ENCODE results near the gene CYSTM1.

CYSTM1 gene

GRCh38 chr5:140239939-140240700 lies 65.1 kb downstream of the CYSTM1 start:
- peak; percentile 81 for DNase-seq

GRCh38 chr5:140240987-140241706 lies 66.2 kb downstream of the CYSTM1 start:
- DNase-seq: no peak

GRCh38 chr5:140242099-140242498 lies 67.1 kb downstream of the CYSTM1 start:
- DNase-seq: no peak

GRCh38 chr5:140242890-140243585 lies 68.0 kb downstream of the CYSTM1 start:
- no peak for DNase-seq

- no peak for DNase-seq
These were observed 68.8 kb downstream of the CYSTM1 start for GRCh38 chr5:140243706-140244250.

GRCh38 chr5:140244525-140245025 lies 69.6 kb downstream of the CYSTM1 start:
- DNase-seq: peak; percentile 89

- DNase-seq: no peak
These were observed 70.4 kb downstream of the CYSTM1 start for GRCh38 chr5:140245341-140245740.

GRCh38 chr5:140245926-140246325 lies 70.9 kb downstream of the CYSTM1 start:
- no peak for DNase-seq

GRCh38 chr5:140246378-140247122 lies 71.6 kb downstream of the CYSTM1 start:
- no peak for DNase-seq

GRCh38 chr5:140248414-140248813 lies 73.4 kb downstream of the CYSTM1 start:
- no peak for DNase-seq

- no peak for DNase-seq
These were observed 74.5 kb downstream of the CYSTM1 start for GRCh38 chr5:140249536-140249935.

GRCh38 chr5:140250386-140250785 lies 75.4 kb downstream of the CYSTM1 start:
- DNase-seq: no peak

GRCh38 chr5:140251527-140251973 lies 76.6 kb downstream of the CYSTM1 start:
- DNase-seq: peak; percentile 83

GRCh38 chr5:140252470-140253126 lies 77.6 kb downstream of the CYSTM1 start:
- DNase-seq: no peak

- DNase-seq: no peak
These were observed 79.0 kb downstream of the CYSTM1 start for GRCh38 chr5:140253985-140254384.

GRCh38 chr5:140255460-140256157 lies 80.6 kb downstream of the CYSTM1 start:
- no peak for DNase-seq

- no peak for DNase-seq
These were observed 81.7 kb downstream of the CYSTM1 start for GRCh38 chr5:140256726-140257125.

- DNase-seq: no peak
These were observed 83.0 kb downstream of the CYSTM1 start for GRCh38 chr5:140258016-140258415.

GRCh38 chr5:140258873-140259272 lies 83.9 kb downstream of the CYSTM1 start:
- DNase-seq: no peak

GRCh38 chr5:140259500-140259899 lies 84.5 kb downstream of the CYSTM1 start:
- DNase-seq: no peak

GRCh38 chr5:140260089-140260656 lies 85.2 kb downstream of the CYSTM1 start:
- no peak for DNase-seq
